ENCODE measurements around the gene TSKS.
A peak's percentile ranks its signal among the peaks of the same experiment; 100 is the strongest.

The TSKS gene

GRCh38 chr19:49767967-49768581, 5.0 kb upstream of the TSKS start:
- peak overlapping the region; percentile 84 to 85 for H3K9ac ChIP-seq (ENCODE audit: low read depth in 1 of 2, low read length in 2 of 2)

GRCh38 chr19:49767381-49767780, 4.3 kb upstream of the TSKS start:
- Histone ChIP-seq H3K9me3 (ENCODE audit: control insufficient read depth in 2 of 2, low read length in 2 of 2) (no peaks in the 10 kb centered on the region), H3K36me3 (ENCODE audit: control insufficient read depth in 2 of 2, insufficient read depth in 2 of 2, low read length in 2 of 2) (peaks cover 0 to 2% of the 10 kb centered on the region in 2 donors), H3K27ac (ENCODE audit: low read depth in 2 of 2, low read length in 2 of 2) (peak overlapping the region; percentile 72 to 78), H3K27me3 (ENCODE audit: control insufficient read depth in 2 of 2, insufficient read depth in 2 of 2, low read length in 2 of 2) (no peaks in the 10 kb centered on the region), H3K4me1 (ENCODE audit: control insufficient read depth in 2 of 2, insufficient read depth in 2 of 2, low read length in 2 of 2) (peaks cover 20% of the 10 kb centered on the region in 2 donors), H3K4me3 (ENCODE audit: low read length in 2 of 2) (peak overlapping the region; percentile 89 to 91), H3K9ac (ENCODE audit: low read depth in 1 of 2, low read length in 2 of 2) (peak overlapping the region; percentile 84 to 85)

More at GRCh38 chr19:49767967-49768581, 5.0 kb upstream of the TSKS start:
- Histone ChIP-seq H3K4me1 (ENCODE audit: control insufficient read depth in 2 of 2, insufficient read depth in 2 of 2, low read length in 2 of 2) (peaks cover 20% of the 10 kb centered on the region in 2 donors), H3K36me3 (ENCODE audit: control insufficient read depth in 2 of 2, insufficient read depth in 2 of 2, low read length in 2 of 2) (peaks cover 0 to 2% of the 10 kb centered on the region in 2 donors), H3K9me3 (ENCODE audit: control insufficient read depth in 2 of 2, low read length in 2 of 2) (no peaks in the 10 kb centered on the region), H3K27me3 (ENCODE audit: control insufficient read depth in 2 of 2, insufficient read depth in 2 of 2, low read length in 2 of 2) (no peaks in the 10 kb centered on the region), H3K4me3 (ENCODE audit: low read length in 2 of 2) (peak overlapping the region; percentile 89 to 91), H3K27ac (ENCODE audit: low read depth in 2 of 2, low read length in 2 of 2) (no peak overlapping the region)

- peak within 1 kb of the TSS; percentile 89 to 91 for H3K4me3 ChIP-seq (ENCODE audit: low read length in 2 of 2)
Observed at GRCh38 chr19:49766930-49767299, 3.8 kb upstream of the TSKS start, which contains the start of gene AP2A1. Gene AP2A1 (plus strand): TSS chr19:49767001. CDS start chr19:49767134, 133 bp downstream.

GRCh38 chr19:49766007-49766929, 3.2 kb upstream of the TSKS start:
- Histone ChIP-seq H3K4me3 (ENCODE audit: low read length in 2 of 2) (peak overlapping the region; percentile 75 to 89), H3K27me3 (ENCODE audit: control insufficient read depth in 2 of 2, insufficient read depth in 2 of 2, low read length in 2 of 2) (no peaks in the 10 kb centered on the region), H3K9me3 (ENCODE audit: control insufficient read depth in 2 of 2, low read length in 2 of 2) (no peaks in the 10 kb centered on the region), H3K36me3 (ENCODE audit: control insufficient read depth in 2 of 2, insufficient read depth in 2 of 2, low read length in 2 of 2) (peaks cover 0 to 2% of the 10 kb centered on the region in 2 donors), H3K27ac (ENCODE audit: low read depth in 2 of 2, low read length in 2 of 2) (peak overlapping the region; percentile 88 to 92), H3K4me1 (ENCODE audit: control insufficient read depth in 2 of 2, insufficient read depth in 2 of 2, low read length in 2 of 2) (peaks cover 20% of the 10 kb centered on the region in 2 donors), H3K9ac (ENCODE audit: low read depth in 1 of 2, low read length in 2 of 2) (peak overlapping the region; percentile 68 to 76)

More at GRCh38 chr19:49766930-49767299, 3.8 kb upstream of the TSKS start, which contains the start of gene AP2A1:
- Histone ChIP-seq H3K36me3 (ENCODE audit: control insufficient read depth in 2 of 2, insufficient read depth in 2 of 2, low read length in 2 of 2) (peaks cover 0 to 2% of the 10 kb centered on the region in 2 donors), H3K27ac (ENCODE audit: low read depth in 2 of 2, low read length in 2 of 2) (peak within 1 kb of the TSS; percentile 88 to 92), H3K9me3 (ENCODE audit: control insufficient read depth in 2 of 2, low read length in 2 of 2) (no peaks in the 10 kb centered on the region), H3K4me1 (ENCODE audit: control insufficient read depth in 2 of 2, insufficient read depth in 2 of 2, low read length in 2 of 2) (peaks cover 20% of the 10 kb centered on the region in 2 donors), H3K9ac (ENCODE audit: low read depth in 1 of 2, low read length in 2 of 2) (peak within 1 kb of the TSS; percentile 84 to 85), H3K27me3 (ENCODE audit: control insufficient read depth in 2 of 2, insufficient read depth in 2 of 2, low read length in 2 of 2) (no peaks in the 10 kb centered on the region)

- peaks cover 20% of the 10 kb centered on the region in 2 donors for H3K4me1 ChIP-seq (ENCODE audit: control insufficient read depth in 2 of 2, insufficient read depth in 2 of 2, low read length in 2 of 2)
- no peak overlapping the region for H3K4me3 ChIP-seq (ENCODE audit: low read length in 2 of 2)
- no peaks in the 10 kb centered on the region for H3K36me3 ChIP-seq (ENCODE audit: control insufficient read depth in 2 of 2, insufficient read depth in 2 of 2, low read length in 2 of 2)
- H3K27me3 ChIP-seq (ENCODE audit: control insufficient read depth in 2 of 2, insufficient read depth in 2 of 2, low read length in 2 of 2), result no peaks in the 10 kb centered on the region
- H3K9ac ChIP-seq (ENCODE audit: low read depth in 1 of 2, low read length in 2 of 2), result no peak overlapping the region
- H3K9me3 ChIP-seq (ENCODE audit: control insufficient read depth in 2 of 2, low read length in 2 of 2), result no peaks in the 10 kb centered on the region
- H3K27ac ChIP-seq (ENCODE audit: low read depth in 2 of 2, low read length in 2 of 2), result no peak overlapping the region
Observed at GRCh38 chr19:49764341-49764740, 1.2 kb upstream of the TSKS start.

- Histone ChIP-seq H3K4me3 (ENCODE audit: low read length in 2 of 2) (no peak overlapping the region), H3K36me3 (ENCODE audit: control insufficient read depth in 2 of 2, insufficient read depth in 2 of 2, low read length in 2 of 2) (no peaks in the 10 kb centered on the region), H3K9ac (ENCODE audit: low read depth in 1 of 2, low read length in 2 of 2) (no peak overlapping the region), H3K4me1 (ENCODE audit: control insufficient read depth in 2 of 2, insufficient read depth in 2 of 2, low read length in 2 of 2) (peaks cover 6 to 8% of the 10 kb centered on the region in 2 donors), H3K9me3 (ENCODE audit: control insufficient read depth in 2 of 2, low read length in 2 of 2) (no peaks in the 10 kb centered on the region), H3K27me3 (ENCODE audit: control insufficient read depth in 2 of 2, insufficient read depth in 2 of 2, low read length in 2 of 2) (no peaks in the 10 kb centered on the region), H3K27ac (ENCODE audit: low read depth in 2 of 2, low read length in 2 of 2) (no peak overlapping the region)
Observed at GRCh38 chr19:49761625-49762311, 1.3 kb downstream of the TSKS start.

GRCh38 chr19:49761249-49761624, 1.9 kb downstream of the TSKS start:
- no peak overlapping the region for H3K9ac ChIP-seq (ENCODE audit: low read depth in 1 of 2, low read length in 2 of 2)

GRCh38 chr19:49758292-49758691, 4.8 kb downstream of the TSKS start:
- H3K27ac ChIP-seq (ENCODE audit: low read depth in 2 of 2, low read length in 2 of 2), result no peak overlapping the region
- no peaks in the 10 kb centered on the region for H3K4me1 ChIP-seq (ENCODE audit: control insufficient read depth in 2 of 2, insufficient read depth in 2 of 2, low read length in 2 of 2)
- no peak overlapping the region for H3K9ac ChIP-seq (ENCODE audit: low read depth in 1 of 2, low read length in 2 of 2)
- no peaks in the 10 kb centered on the region for H3K9me3 ChIP-seq (ENCODE audit: control insufficient read depth in 2 of 2, low read length in 2 of 2)
- H3K27me3 ChIP-seq (ENCODE audit: control insufficient read depth in 2 of 2, insufficient read depth in 2 of 2, low read length in 2 of 2), result no peaks in the 10 kb centered on the region
- no peaks in the 10 kb centered on the region for H3K36me3 ChIP-seq (ENCODE audit: control insufficient read depth in 2 of 2, insufficient read depth in 2 of 2, low read length in 2 of 2)
- H3K4me3 ChIP-seq (ENCODE audit: low read length in 2 of 2), result no peak overlapping the region

More at GRCh38 chr19:49761249-49761624, 1.9 kb downstream of the TSKS start:
- peaks cover 6 to 8% of the 10 kb centered on the region in 2 donors for H3K4me1 ChIP-seq (ENCODE audit: control insufficient read depth in 2 of 2, insufficient read depth in 2 of 2, low read length in 2 of 2)
- no peaks in the 10 kb centered on the region for H3K36me3 ChIP-seq (ENCODE audit: control insufficient read depth in 2 of 2, insufficient read depth in 2 of 2, low read length in 2 of 2)
- H3K9me3 ChIP-seq (ENCODE audit: control insufficient read depth in 2 of 2, low read length in 2 of 2), result no peaks in the 10 kb centered on the region
- no peak overlapping the region for H3K27ac ChIP-seq (ENCODE audit: low read depth in 2 of 2, low read length in 2 of 2)
- no peaks in the 10 kb centered on the region for H3K27me3 ChIP-seq (ENCODE audit: control insufficient read depth in 2 of 2, insufficient read depth in 2 of 2, low read length in 2 of 2)
- no peak overlapping the region for H3K4me3 ChIP-seq (ENCODE audit: low read length in 2 of 2)

GRCh38 chr19:49755956-49756355, 7.2 kb downstream of the TSKS start:
- peaks cover 0 to 3% of the 10 kb centered on the region in 2 donors for H3K9me3 ChIP-seq (ENCODE audit: control insufficient read depth in 2 of 2, low read length in 2 of 2)
- H3K9ac ChIP-seq (ENCODE audit: low read depth in 1 of 2, low read length in 2 of 2), result no peak overlapping the region
- no peaks in the 10 kb centered on the region for H3K36me3 ChIP-seq (ENCODE audit: control insufficient read depth in 2 of 2, insufficient read depth in 2 of 2, low read length in 2 of 2)
- H3K27me3 ChIP-seq (ENCODE audit: control insufficient read depth in 2 of 2, insufficient read depth in 2 of 2, low read length in 2 of 2), result no peaks in the 10 kb centered on the region
- H3K4me3 ChIP-seq (ENCODE audit: low read length in 2 of 2), result no peak overlapping the region
- no peaks in the 10 kb centered on the region for H3K4me1 ChIP-seq (ENCODE audit: control insufficient read depth in 2 of 2, insufficient read depth in 2 of 2, low read length in 2 of 2)
- no peak overlapping the region for H3K27ac ChIP-seq (ENCODE audit: low read depth in 2 of 2, low read length in 2 of 2)
